HG03460 (cell line): ENCODE measurements around the gene TM9SF1.

Source experiments
- ATAC-seq: cut with Tn5 transposase; IDR thresholded peaks from one replicate; pipeline ENCODE4 v1.9.1; 2021; ENCODE audit not compliant: unreplicated experiment

The TM9SF1 gene

GRCh38 chr14:24198814-24199524, 3.7 kb upstream of the TM9SF1 start:
- ATAC-seq = no peak

- no peak for ATAC-seq
Measured at GRCh38 chr14:24197056-24197450, 1.8 kb upstream of the TM9SF1 start.

GRCh38 chr14:24196071-24197055, 1.1 kb upstream of the TM9SF1 start:
- no peak for ATAC-seq

- no peak for ATAC-seq
Measured at GRCh38 chr14:24194873-24195185, 412 bp downstream of the TM9SF1 start.

- ATAC-seq = no peak
Measured at GRCh38 chr14:24194186-24194872, 912 bp downstream of the TM9SF1 start.

GRCh38 chr14:24192933-24193332, 2.3 kb downstream of the TM9SF1 start:
- no peak for ATAC-seq

GRCh38 chr14:24190416-24190815, 4.8 kb downstream of the TM9SF1 start:
- no peak for ATAC-seq

GRCh38 chr14:24189460-24189859, 5.8 kb downstream of the TM9SF1 start:
- no peak for ATAC-seq

- no peak for ATAC-seq
Measured at GRCh38 chr14:24189059-24189375, 6.2 kb downstream of the TM9SF1 start.

- peak; percentile 92 for ATAC-seq
Measured at GRCh38 chr14:24188251-24189058, 6.8 kb downstream of the TM9SF1 start, which contains the start of gene IPO4. IPO4 (minus strand) TSS chr14:24188816; CDS start chr14:24188787, 29 bp downstream.

- no peak for ATAC-seq
Measured at GRCh38 chr14:24187539-24187915, 7.7 kb downstream of the TM9SF1 start.

GRCh38 chr14:24186831-24187538, 8.3 kb downstream of the TM9SF1 start:
- ATAC-seq = no peak

GRCh38 chr14:24185741-24186140, 9.5 kb downstream of the TM9SF1 start:
- no peak for ATAC-seq

GRCh38 chr14:24185026-24185425, 10.2 kb downstream of the TM9SF1 start:
- ATAC-seq = no peak

- no peak for ATAC-seq
Measured at GRCh38 chr14:24184104-24184970, 10.9 kb downstream of the TM9SF1 start.

- ATAC-seq = no peak
Measured at GRCh38 chr14:24183014-24183481, 12.2 kb downstream of the TM9SF1 start.

- ATAC-seq = no peak
Measured at GRCh38 chr14:24182110-24182882, 12.9 kb downstream of the TM9SF1 start.

- no peak for ATAC-seq
Measured at GRCh38 chr14:24181371-24182077, 13.7 kb downstream of the TM9SF1 start.
